H1 (cell line): ENCODE results near the gene GFOD1. TPM values are rescaled to one million over a fixed set of nuclear protein-coding genes. Genes with fewer than 3 reads are reported as not detected.

Experiments
- CTCF ChIA-PET: fragments of 300-600 bp; sonication (Branson Sonifier 250); formaldehyde crosslinking; loops from one replicate; lab custom pipeline; 2021; ENCODE audit not compliant: partially characterized antibody; lab: Charles Lee
- POLR2A ChIA-PET: fragments of 300-600 bp; sonication (Branson Sonifier 250); formaldehyde crosslinking; loops from one replicate; lab custom pipeline; 2021; ENCODE audit warnings: inconsistent platforms; ENCODE audit not compliant: partially characterized antibody; lab: Charles Lee
- DNase-seq, 2 experiments: peaks; one replicate each; pipeline versions ENCODE4 v3.0.0 to v3.0.0-alpha.2; 2010 to 2022; ENCODE audit warnings: low spot score in 2 of 2, low read depth in 1 of 2, mixed read lengths in 1 of 2
- FAIRE-seq: peaks from 2 replicates; lab custom pipeline; 2011; peaks lifted over from hg19 to GRCh38; lab: Jason Lieb, UNC
- H2AFZ ChIP-seq: 2 replicates; pipeline ENCODE4 v1.8.1; 2012; ENCODE audit warnings: low read length, inconsistent platforms
- H2AK5ac ChIP-seq: 2 replicates; pipeline ENCODE4 v1.6.1; 2013; ENCODE audit warnings: low read depth, low read length
- H2BK120ac ChIP-seq: replicated peaks from 2 replicates; pipeline ENCODE3; 2013; ENCODE audit warnings: low read depth, low read length, inconsistent platforms
- H2BK12ac ChIP-seq: 2 replicates; pipeline ENCODE4 v1.6.1; 2013; ENCODE audit warnings: low read depth, low read length
- H2BK15ac ChIP-seq: 2 replicates; pipeline ENCODE4 v1.6.1; 2013; ENCODE audit warnings: low read length
- H2BK20ac ChIP-seq: 2 replicates; pipeline ENCODE4 v1.6.1; 2013; ENCODE audit warnings: low read length
- H2BK5ac ChIP-seq: 2 replicates; pipeline ENCODE4 v1.6.1; 2013; ENCODE audit warnings: low read depth, low read length
- H3K14ac ChIP-seq: 2 replicates; pipeline ENCODE4 v1.6.1; 2013; ENCODE audit warnings: inconsistent platforms; ENCODE audit not compliant: insufficient read length
- H3K18ac ChIP-seq: 2 replicates; pipeline ENCODE4 v1.6.1; 2013; ENCODE audit warnings: low read length; ENCODE audit errors: extremely low read depth
- H3K23ac ChIP-seq: 2 replicates; pipeline ENCODE4 v1.6.1; 2013; ENCODE audit warnings: inconsistent platforms; ENCODE audit not compliant: insufficient read length
- H3K23me2 ChIP-seq: 2 replicates; pipeline ENCODE4 v1.6.1; 2013; ENCODE audit warnings: low read depth, low read length
- H3K27ac ChIP-seq: 2 replicates; pipeline ENCODE4 v1.6.1; 2011; ENCODE audit warnings: low read depth, low read length, inconsistent platforms
- H3K27me3 ChIP-seq, 4 experiments: replicated peaks in 1 of 4; 1 replicate in 1 of 4; 2 replicates in 3 of 4; pipeline versions ENCODE4 v1.6.1 to v1.8.1; 2011 to 2013; ENCODE audit warnings: low read length in 3 of 4, mild to moderate bottlenecking in 3 of 4, inconsistent platforms in 2 of 4, mixed read lengths in 2 of 4, moderate library complexity in 1 of 4; ENCODE audit not compliant: control insufficient read depth in 3 of 4, insufficient read depth in 3 of 4; ENCODE audit errors: extremely low read depth in 1 of 4
- H3K36me3 ChIP-seq, 4 experiments: 2 replicates each; pipeline versions ENCODE4 v1.6.1 to v1.8.1; 2011 to 2013; ENCODE audit warnings: mild to moderate bottlenecking in 4 of 4, low read length in 3 of 4, moderate library complexity in 2 of 4, control low read depth in 1 of 4, inconsistent platforms in 1 of 4; ENCODE audit not compliant: insufficient read depth in 4 of 4, control insufficient read depth in 2 of 4
- H3K4ac ChIP-seq: replicated peaks from 2 replicates; pipeline ENCODE3; 2013; ENCODE audit warnings: low read length, low read depth, mixed read lengths, inconsistent platforms; ENCODE audit not compliant: insufficient read length
- H3K4me1 ChIP-seq, 4 experiments: replicated peaks in 1 of 4; 1 replicate in 1 of 4; 2 replicates in 3 of 4; pipeline versions ENCODE4 v1.6.1 to v1.8.1; 2011 to 2013; ENCODE audit warnings: low read length in 3 of 4, inconsistent platforms in 2 of 4, mixed read lengths in 1 of 4; ENCODE audit not compliant: insufficient read depth in 4 of 4, control insufficient read depth in 3 of 4
- H3K4me2 ChIP-seq, 2 experiments: 2 replicates each; pipeline versions ENCODE4 v1.6.1 to v1.8.1; 2011 to 2013; ENCODE audit warnings: low read depth in 2 of 2, low read length in 2 of 2, control low read depth in 1 of 2, inconsistent platforms in 1 of 2, mild to moderate bottlenecking in 1 of 2; ENCODE audit not compliant: insufficient read depth in 1 of 2
- H3K4me3 ChIP-seq, 4 experiments: fragments of 200-600, 300-600 bp in 1 of 4; sonication (generic), shearing (Covaris generic), sonication (Bioruptor Twin) in 1 of 4; 2 replicates each; pipeline versions ENCODE4 v1.5.1 to v1.8.1; 2011 to 2016; ENCODE audit warnings: low read length in 4 of 4, low read depth in 3 of 4, control low read depth in 2 of 4, inconsistent platforms in 2 of 4, mild to moderate bottlenecking in 2 of 4, mixed read lengths in 1 of 4, moderate library complexity in 1 of 4; ENCODE audit not compliant: insufficient read depth in 2 of 4; ENCODE audit errors: extremely low read depth in 1 of 4
- H3K56ac ChIP-seq: replicated peaks from 2 replicates; pipeline ENCODE3; 2013; ENCODE audit warnings: low read depth, mild to moderate bottlenecking, mixed read lengths, low read length, inconsistent platforms; ENCODE audit not compliant: insufficient read length
- H3K79me1 ChIP-seq: 2 replicates; pipeline ENCODE4 v1.6.1; 2013; ENCODE audit warnings: low read depth, low read length, control low read depth
- H3K79me2 ChIP-seq, 2 experiments: 2 replicates each; pipeline versions ENCODE4 v1.6.1 to v1.8.1; 2012 to 2013; ENCODE audit warnings: low read length in 2 of 2, mild to moderate bottlenecking in 2 of 2, inconsistent platforms in 1 of 2; ENCODE audit not compliant: insufficient read depth in 2 of 2, control insufficient read depth in 1 of 2
- H3K9ac ChIP-seq, 4 experiments: replicated peaks in 1 of 4; 1 replicate in 1 of 4; 2 replicates in 3 of 4; pipeline versions ENCODE4 v1.6.1 to v1.8.1; 2011 to 2013; ENCODE audit warnings: low read depth in 3 of 4, low read length in 3 of 4, control low read depth in 2 of 4, mild to moderate bottlenecking in 2 of 4, moderate library complexity in 2 of 4, inconsistent platforms in 1 of 4; ENCODE audit errors: extremely low read depth in 1 of 4
- H3K9me3 ChIP-seq, 2 experiments: 2 replicates each; pipeline versions ENCODE4 v1.6.1 to v1.8.1; 2012 to 2013; ENCODE audit warnings: mild to moderate bottlenecking in 2 of 2, moderate library complexity in 2 of 2, control low read depth in 1 of 2, inconsistent platforms in 1 of 2, low read depth in 1 of 2, low read length in 1 of 2, mixed read lengths in 1 of 2; ENCODE audit not compliant: insufficient read depth in 2 of 2
- H4K20me1 ChIP-seq, 2 experiments: replicated peaks in 1 of 2; 2 replicates each; pipeline versions ENCODE3 to v1.8.1; 2011 to 2013; ENCODE audit warnings: inconsistent platforms in 2 of 2, low read length in 2 of 2, mild to moderate bottlenecking in 1 of 2; ENCODE audit not compliant: insufficient read depth in 2 of 2, control insufficient read depth in 1 of 2
- H4K5ac ChIP-seq: 2 replicates; pipeline ENCODE4 v1.6.1; 2013; ENCODE audit warnings: low read length, low read depth, mixed read lengths, inconsistent platforms; ENCODE audit not compliant: insufficient read length
- H4K8ac ChIP-seq: 2 replicates; pipeline ENCODE4 v1.8.0; 2013; ENCODE audit warnings: mild to moderate bottlenecking, moderate library complexity, low read length, inconsistent platforms; ENCODE audit not compliant: insufficient read depth; ENCODE audit errors: extremely low read depth
- H4K91ac ChIP-seq: replicated peaks from 2 replicates; pipeline ENCODE3; 2013; ENCODE audit warnings: low read length, mixed read lengths, inconsistent platforms; ENCODE audit not compliant: insufficient read length
- KDM5A ChIP-seq: fragments of 200-600 bp; IDR thresholded peaks from 2 replicates; pipeline ENCODE4 v1.7.1; 2012; ENCODE audit warnings: mild to moderate bottlenecking, low read length, inconsistent platforms, mixed read lengths
- SP1 ChIP-seq: IDR thresholded peaks from 2 replicates; pipeline ENCODE4 v1.6.1; 2011; ENCODE audit warnings: low read depth, low read length
- WGBS, 2 experiments: shearing (Covaris generic) in 1 of 2; methylation state at CpG; one replicate each; pipeline versions ENCODE4 v1.1.6 to v1.1.7; 2013 to 2015; ENCODE audit warnings: low lambda C conversion rate in 2 of 2, mixed read lengths in 2 of 2, inconsistent platforms in 1 of 2, low coverage in 1 of 2, missing lambda C conversion rate in 1 of 2; ENCODE audit not compliant: insufficient replicate concordance in 2 of 2, insufficient coverage in 1 of 2, insufficient read length in 1 of 2; ENCODE audit errors: extremely low coverage in 1 of 2, missing lambda C conversion rate in 1 of 2; 5-methylcytosine and 5-hydroxymethylcytosine counted together
- polyA plus RNA-seq, 7 experiments: library from polyadenylated mRNA; depleted of rRNA in 3 of 7; stranded (reverse) in 5 of 7; unstranded in 2 of 7; fragments of >200 nt in 5 of 7; fragments of 200-250 nt in 2 of 7; gene quantifications; 1 replicate in 5 of 7; 2 replicates in 1 of 7; 4 replicates in 1 of 7; pipeline versions ENCODE4 v1.2.1 to v1.2.3, GENCODE V29; 2011 to 2013; ENCODE audit warnings: missing spikeins in 2 of 7, mixed read lengths in 2 of 7
- total RNA-seq: library from RNA; stranded (reverse); fragmentation: NEBNext Ultra II Directional; extraction: Animal tissue kit (Norgen Biotek cat#: 25700); gene quantifications from 2 replicates; pipeline ENCODE4 v1.2.1, GENCODE V29; 2021

Gene GFOD1
- total and polyA plus RNA-seq, 2 of the 8 experiments (the other 6 are each of a cell fraction or from before 2014, with no cell fraction given) = 2.5 to 8.8 TPM

- no peak for DNase-seq
- TF ChIP-seq SP1 (no peak), KDM5A (no peak)
- Histone ChIP-seq H3K27ac (no peak overlapping the region), H3K18ac (no peak overlapping the region), H3K79me2 (no peaks in the 10 kb centered on the region), H3K9me3 (no peaks in the 10 kb centered on the region), H3K27me3 (no peaks in the 10 kb centered on the region), H3K79me1 (no peaks in the 10 kb centered on the region; the same call in 1 of the 2 replicates), H3K23me2 (no peaks in the 10 kb centered on the region), H4K5ac (no peak overlapping the region), H3K4me2 (no peak overlapping the region), H3K9ac (no peak overlapping the region), H4K91ac (peak overlapping the region; percentile 61), H2BK5ac (no peak overlapping the region), H3K14ac (no peak overlapping the region), H2BK12ac (no peak overlapping the region), H2BK20ac (no peak overlapping the region), H3K23ac (no peak overlapping the region), H3K4me3 (no peak overlapping the region), H4K8ac (peak overlapping the region; percentile 9; the same call in 1 of the 2 replicates), H3K4ac (no peak overlapping the region), H2BK120ac (no peak overlapping the region), H3K4me1 (peaks cover 0 to 12% (median 4%) of the 10 kb centered on the region in 4 experiments; a peak in 5 of 7 replicates), H2BK15ac (no peak overlapping the region), H3K56ac (no peak overlapping the region), H2AFZ (no peak overlapping the region), H4K20me1 (no peaks in the 10 kb centered on the region), H2AK5ac (no peak overlapping the region), H3K36me3 (peaks cover 0 to 4% (median 0%) of the 10 kb centered on the region in 4 experiments; a peak in 1 of 8 replicates)
- no peak for FAIRE-seq
- CTCF ChIA-PET = interaction anchor here (0.5 to 1.6 kb wide), 2 partner anchors 156 to 206 kb away, joined by 4 read pairs; no protein-coding TSS in a partner anchor
- POLR2A ChIA-PET = interaction anchor here (0.7 kb wide), 1 partner anchor 37 kb away, joined by 3 read pairs; the partner anchor contains the start of gene TBC1D7
- WGBS, 2 experiments = 95% methylated on average over 39 of the region's 39 CpGs; no CpG with 5 or more reads in 1 of the 2 experiments
Observed at GRCh38 chr6:13365320-13365719, 122.1 kb downstream of the GFOD1 start.
